Activated naive CD4-positive, alpha-beta T cell treated with anti-CD3 and anti-CD28 coated beads for 36 hours (primary cell): ENCODE measurements around the gene PPT1. TPM values are rescaled to one million over a fixed set of nuclear protein-coding genes. Genes with fewer than 3 reads are reported as not detected.

Experiments
- CTCF ChIA-PET: fragments of 350-600 bp; sonication (Branson Sonifier 250); formaldehyde crosslinking; loops from one replicate; lab custom pipeline; 2021; ENCODE audit warnings: antibody characterized with exemption; lab: Charles Lee
- DNase-seq: peaks from one replicate; pipeline ENCODE4 v3.0.0-alpha.2; 2020
- H3K27ac Mint-ChIP-seq: one replicate; pipeline ENCODE4 v1.8.0; 2021; ENCODE audit warnings: mild to moderate bottlenecking, mixed read lengths
- H3K27me3 Mint-ChIP-seq: one replicate; pipeline ENCODE4 v1.8.0; 2021; ENCODE audit warnings: low read depth, mixed read lengths
- H3K36me3 Mint-ChIP-seq: one replicate; pipeline ENCODE4 v1.8.0; 2021; ENCODE audit warnings: low read depth, mixed read lengths
- H3K4me1 Mint-ChIP-seq: one replicate; pipeline ENCODE4 v1.8.0; 2021; ENCODE audit warnings: low read depth, mixed read lengths
- H3K4me3 Mint-ChIP-seq: one replicate; pipeline ENCODE4 v1.8.0; 2021; ENCODE audit warnings: mild to moderate bottlenecking, moderate library complexity, mixed read lengths
- H3K9me3 Mint-ChIP-seq: one replicate; pipeline ENCODE4 v1.8.0; 2021; ENCODE audit warnings: mixed read lengths
- intact Hi-C: fragments of 100-400 bp; cut with micrococcal nuclease; formaldehyde crosslinking; loops from one replicate; pipeline ENCODE4 v1.15.1; 2023
- total RNA-seq, 2 experiments: library from RNA; stranded (reverse); gene quantifications; one replicate each; pipeline ENCODE4 v1.2.3, GENCODE V29; 2021

PPT1 gene
- total RNA-seq, result 10 to 100 TPM; 81.3 to 89.7 TPM

DNA sequence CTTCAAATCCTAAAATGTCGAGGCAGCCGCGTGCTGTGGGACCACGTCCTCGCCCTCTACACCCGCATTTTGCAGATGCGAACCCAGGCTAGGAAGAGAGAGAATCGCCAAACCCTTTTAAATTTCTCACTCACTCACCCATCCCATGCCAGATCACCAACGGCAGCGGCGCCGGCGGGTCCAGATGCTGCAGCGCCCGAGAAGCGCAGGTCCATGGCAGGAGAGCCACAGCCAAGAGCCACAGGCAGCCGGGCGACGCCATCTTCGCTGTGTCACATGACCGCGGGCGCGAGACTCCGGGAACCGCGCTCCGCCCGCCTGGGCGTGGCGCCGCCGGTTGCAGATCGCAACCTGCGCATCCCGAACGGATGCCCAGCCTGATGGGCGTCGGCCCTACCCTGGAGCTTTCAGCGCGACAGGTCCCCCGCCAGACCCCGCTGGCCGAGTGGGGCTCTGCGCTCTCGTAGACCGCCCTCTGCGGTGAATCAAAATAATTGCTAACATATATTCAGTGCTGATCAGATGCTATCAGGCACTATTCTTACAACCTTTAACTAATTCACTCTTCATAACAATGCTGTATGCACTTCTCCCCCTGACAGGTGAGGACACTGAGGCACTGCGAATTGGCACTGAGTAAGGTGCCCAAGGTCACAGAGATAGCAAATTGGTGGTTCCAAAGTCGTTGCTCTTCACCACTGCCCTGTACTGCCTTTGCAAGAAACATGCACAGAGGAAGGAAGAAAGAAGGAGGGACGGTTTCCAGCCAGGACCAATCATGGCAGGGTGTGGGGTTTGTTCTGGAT lies at the start of gene PPT1:
Gene PPT1 (minus strand): TSS at position 276 of the 806 bp plus-strand sequence. CDS start 14 bp downstream, at position 262.
- DNase-seq, result peak; percentile 82
- Mint-ChIP-seq H3K36me3 (peaks cover 9% of the 10 kb centered on the region), H3K27ac (peak within 1 kb of the TSS; percentile 65), H3K9me3 (peaks cover 1% of the 10 kb centered on the region), H3K27me3 (no peaks in the 10 kb centered on the region), H3K4me3 (peak within 1 kb of the TSS; percentile 94), H3K4me1 (peaks cover 41% of the 10 kb centered on the region)
- CTCF ChIA-PET, result interaction anchor here (1.0 to 2.7 kb wide), 4 partner anchors 12 to 244 kb away, joined by 3 to 12 read pairs (median 4); no protein-coding TSS in a partner anchor
- intact Hi-C loops, result loop anchor here (5.0 kb wide), 1 partner anchor 220 kb away; the partner anchor contains the start of gene COL9A2

DNA sequence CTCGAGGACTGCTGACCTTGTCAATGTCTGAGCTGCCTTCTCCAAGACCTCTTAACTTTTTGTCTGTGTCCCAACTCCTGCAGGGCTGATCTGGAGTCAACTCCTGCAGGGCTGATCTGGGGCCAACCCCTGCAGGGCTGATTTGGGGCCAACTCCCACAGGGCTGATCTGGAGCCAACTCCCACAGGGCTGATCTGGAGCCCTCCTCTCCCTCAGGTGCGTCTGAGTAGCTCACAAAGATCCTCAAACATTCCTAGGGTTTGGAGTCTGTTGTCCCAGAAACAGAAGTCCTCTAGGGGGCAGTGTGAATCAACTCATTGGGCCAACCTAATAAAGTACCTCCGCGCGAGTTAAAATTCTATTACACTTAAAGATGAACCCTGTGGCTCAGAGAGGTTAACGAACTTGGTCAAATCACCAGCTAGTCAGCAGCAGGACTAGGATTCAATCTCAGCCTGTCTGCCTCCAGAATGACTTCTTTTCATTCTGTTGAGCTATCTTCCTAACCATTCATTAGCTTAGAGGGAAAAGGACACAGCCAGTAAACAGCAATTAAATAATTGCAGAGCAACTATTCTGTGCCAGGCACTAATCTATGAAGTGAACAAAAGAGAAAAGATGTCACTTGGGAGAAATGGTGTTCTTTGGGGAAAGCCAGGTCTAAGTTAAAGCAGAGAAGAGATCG lies 47.0 kb upstream of the PPT1 start:
- intact Hi-C loops, result loop anchor here (1.0 to 5.0 kb wide), 6 partner anchors 171 to 703 kb away; partner anchors contain the start of gene RIMS3
- H3K4me3 Mint-ChIP-seq, result no peak overlapping the region
- H3K9me3 Mint-ChIP-seq, result no peaks in the 10 kb centered on the region
- no peak overlapping the region for H3K27ac Mint-ChIP-seq
- H3K27me3 Mint-ChIP-seq, result peaks cover 14% of the 10 kb centered on the region
- peaks cover 6% of the 10 kb centered on the region for H3K4me1 Mint-ChIP-seq
- no peaks in the 10 kb centered on the region for H3K36me3 Mint-ChIP-seq
- peak; percentile 76 for DNase-seq
- CTCF ChIA-PET, result interaction anchor here (0.5 to 3.1 kb wide), 59 partner anchors 9 to 709 kb away, joined by 3 to 78 read pairs (median 4); partner anchors contain the start of genes COL9A2 and RLF

DNA sequence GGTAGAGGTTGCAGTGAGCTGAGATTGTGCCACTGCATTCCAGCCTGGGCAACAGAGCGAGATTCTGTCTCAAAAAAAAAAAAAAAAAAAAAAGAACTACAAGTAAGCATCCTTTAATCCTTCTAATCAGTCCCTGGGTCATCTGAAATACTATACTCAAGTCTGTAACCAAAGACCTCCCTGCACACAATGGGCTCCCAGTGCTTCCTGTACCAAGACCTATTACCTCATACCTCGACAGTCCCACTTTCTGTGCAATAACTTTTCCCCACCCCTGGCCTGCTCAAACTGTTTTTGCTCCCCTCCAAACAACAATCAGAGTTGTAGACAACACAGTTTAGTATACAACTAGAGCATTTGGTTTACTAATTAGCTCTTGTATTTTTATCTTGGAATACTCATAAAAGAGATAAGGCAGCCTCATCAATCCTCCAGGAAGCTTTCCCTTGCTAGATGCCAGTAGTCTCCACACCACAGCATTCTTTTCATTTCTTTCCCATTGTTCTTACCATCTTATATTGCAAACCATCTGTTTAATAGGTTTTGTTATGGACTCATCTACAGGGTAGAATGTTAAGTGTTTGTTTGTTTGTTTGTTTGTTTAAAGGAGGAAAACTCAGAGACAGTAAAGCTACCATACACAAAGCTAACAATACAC lies 45.0 kb upstream of the PPT1 start:
- Mint-ChIP-seq H3K27ac (no peak overlapping the region), H3K27me3 (peaks cover 6% of the 10 kb centered on the region), H3K4me1 (peaks cover 6% of the 10 kb centered on the region), H3K36me3 (no peaks in the 10 kb centered on the region), H3K4me3 (no peak overlapping the region), H3K9me3 (no peaks in the 10 kb centered on the region)
- DNase-seq, result no peak
- CTCF ChIA-PET, result interaction anchor here (1.1 to 3.1 kb wide), 4 partner anchors 11 to 298 kb away, joined by 3 to 42 read pairs (median 8); no protein-coding TSS in a partner anchor
- intact Hi-C loops, result loop anchor here (5.0 kb wide), 2 partner anchors 525 to 705 kb away; partner anchors contain the start of gene RIMS3

DNA sequence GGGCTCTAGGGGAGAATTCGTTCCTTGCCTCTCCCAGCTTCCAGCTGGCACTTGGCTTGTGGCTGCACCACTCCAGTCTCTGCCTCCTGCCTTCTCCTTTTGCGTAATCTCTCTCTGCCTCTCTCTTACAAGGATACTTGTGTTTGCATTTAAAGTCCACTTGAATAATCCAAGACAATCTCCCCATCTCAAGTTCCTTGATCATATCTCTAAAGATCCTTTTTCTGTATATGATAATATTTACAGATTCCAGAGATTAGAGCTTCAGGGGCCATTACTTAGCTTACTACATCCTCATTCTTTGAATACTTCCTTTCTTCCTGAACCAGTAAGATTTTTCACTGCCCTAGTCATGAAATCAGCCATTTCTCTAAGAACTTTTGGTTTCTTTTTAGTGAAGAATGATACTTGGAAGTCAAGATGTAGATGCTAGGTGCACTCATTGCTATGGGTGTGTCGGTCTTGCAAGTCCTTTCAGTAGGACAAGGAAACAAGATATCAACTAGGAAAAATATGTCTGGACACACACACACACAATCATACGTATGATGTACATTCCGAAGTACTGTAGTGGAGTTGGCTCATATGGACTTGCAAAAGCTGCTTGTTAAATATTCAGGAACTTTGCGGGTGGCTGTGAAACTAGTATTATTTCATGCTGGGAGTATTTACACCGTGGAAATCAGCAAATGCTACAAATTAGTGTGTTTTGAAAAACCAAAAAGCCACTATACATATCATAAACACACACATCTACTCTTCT lies 43.3 kb upstream of the PPT1 start:
- Mint-ChIP-seq H3K27ac (no peak overlapping the region), H3K4me3 (no peak overlapping the region), H3K27me3 (peaks cover 6% of the 10 kb centered on the region), H3K9me3 (no peaks in the 10 kb centered on the region), H3K4me1 (peaks cover 6% of the 10 kb centered on the region), H3K36me3 (no peaks in the 10 kb centered on the region)
- intact Hi-C loops, result loop anchor here (5.0 kb wide), 2 partner anchors 527 to 707 kb away; partner anchors contain the start of gene RIMS3
- CTCF ChIA-PET, result interaction anchor here (0.7 to 0.9 kb wide), 2 partner anchors 13 to 196 kb away, joined by 3 to 4 read pairs; no protein-coding TSS in a partner anchor
- no peak for DNase-seq

DNA sequence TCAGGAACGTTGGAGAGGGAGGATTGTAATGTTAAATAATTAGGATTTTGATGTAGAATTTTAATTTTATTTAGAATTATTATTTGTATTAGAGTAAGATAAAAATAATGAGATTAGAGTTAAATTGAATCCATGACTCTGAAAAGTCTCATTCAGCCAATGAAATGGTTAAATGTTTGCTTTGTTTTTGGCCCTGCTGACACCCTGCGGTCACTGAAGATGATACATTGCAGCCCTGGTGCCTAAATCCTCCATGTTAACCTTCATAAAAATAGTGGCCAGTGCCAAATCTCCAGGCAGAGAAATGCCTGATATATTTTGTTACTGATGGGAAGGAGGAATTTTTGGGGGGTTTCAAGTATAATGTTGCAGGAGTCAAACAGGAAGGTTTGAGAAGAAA lies 36.8 kb upstream of the PPT1 start:
- no peaks in the 10 kb centered on the region for H3K36me3 Mint-ChIP-seq
- H3K4me3 Mint-ChIP-seq, result no peak overlapping the region
- peaks cover 7% of the 10 kb centered on the region for H3K27me3 Mint-ChIP-seq
- CTCF ChIA-PET, result no interaction called here
- no peak for DNase-seq
- no peaks in the 10 kb centered on the region for H3K4me1 Mint-ChIP-seq
- H3K9me3 Mint-ChIP-seq, result no peaks in the 10 kb centered on the region
- H3K27ac Mint-ChIP-seq, result no peak overlapping the region
- intact Hi-C loops, result no loop called here

DNA sequence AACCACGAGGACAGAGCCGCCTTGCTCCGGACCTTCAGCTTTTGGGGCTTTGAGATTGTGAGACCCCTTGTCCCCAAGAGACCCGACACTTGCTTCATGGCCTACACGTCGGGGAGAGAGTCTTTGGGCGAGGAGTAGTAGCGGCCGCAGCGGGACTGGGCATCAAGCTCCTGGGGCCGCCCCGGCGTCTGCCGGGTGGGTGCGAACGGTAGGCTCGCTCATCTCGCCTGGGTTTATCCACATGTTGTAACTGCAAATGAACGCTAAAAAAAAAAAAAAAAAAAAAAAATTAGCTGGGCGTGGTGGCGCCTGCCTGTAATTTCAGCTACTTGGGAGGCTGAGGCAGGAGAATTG lies 36.2 kb upstream of the PPT1 start:
- no peak for DNase-seq
- intact Hi-C loops, result no loop called here
- Mint-ChIP-seq H3K27me3 (peaks cover 7% of the 10 kb centered on the region), H3K27ac (no peak overlapping the region), H3K4me1 (no peaks in the 10 kb centered on the region), H3K36me3 (no peaks in the 10 kb centered on the region), H3K4me3 (no peak overlapping the region), H3K9me3 (no peaks in the 10 kb centered on the region)
- CTCF ChIA-PET, result interaction anchor here (0.7 kb wide), 1 partner anchor 18 kb away, joined by 4 read pairs; no protein-coding TSS in a partner anchor

DNA sequence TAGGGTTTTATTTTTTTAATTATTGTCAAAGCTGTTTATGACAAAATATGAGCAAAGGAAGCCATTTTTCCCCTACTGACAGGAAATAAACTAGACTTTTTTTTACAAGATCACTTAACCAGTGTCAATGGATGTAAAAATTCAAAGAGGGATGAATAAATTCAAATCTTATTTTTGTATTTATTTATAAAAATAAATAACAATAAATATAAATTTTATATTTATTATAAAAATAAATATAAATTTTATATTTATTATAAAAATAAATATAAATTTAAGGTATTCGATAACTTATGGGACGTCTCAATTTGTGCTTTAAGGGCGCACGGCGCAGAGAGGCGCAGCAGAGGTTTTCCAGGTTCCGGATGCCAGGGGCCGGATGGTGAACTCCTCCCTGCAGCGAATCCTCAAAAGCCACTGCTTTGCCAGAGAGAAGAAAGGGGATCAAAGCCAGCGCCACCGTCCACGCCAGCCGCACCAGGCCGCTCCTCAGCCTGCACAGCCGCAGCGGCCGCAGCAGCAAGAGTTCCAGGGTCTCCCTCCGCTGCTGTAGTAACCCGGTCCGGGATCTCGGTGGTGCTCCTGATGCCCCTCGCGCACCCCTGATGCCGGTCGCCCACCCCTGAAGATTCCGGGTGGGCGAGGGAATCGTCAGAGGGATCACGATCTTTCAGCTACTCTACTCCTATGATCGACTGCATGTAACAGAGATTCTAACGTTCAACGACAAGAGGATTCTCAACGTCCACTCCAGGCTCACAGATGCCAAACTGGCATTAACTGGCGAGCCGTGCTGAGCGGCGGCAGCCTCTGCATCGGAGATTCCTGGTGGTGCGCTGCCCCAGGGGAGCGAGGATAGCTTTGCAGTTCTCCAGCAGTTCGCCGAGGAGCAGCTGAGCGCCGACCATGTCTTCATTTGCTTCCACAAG lies 35.6 kb upstream of the PPT1 start:
- Mint-ChIP-seq H3K4me3 (no peak overlapping the region), H3K9me3 (no peaks in the 10 kb centered on the region), H3K27ac (no peak overlapping the region), H3K36me3 (no peaks in the 10 kb centered on the region), H3K27me3 (peaks cover 7% of the 10 kb centered on the region), H3K4me1 (no peaks in the 10 kb centered on the region)
- CTCF ChIA-PET, result interaction anchor here (0.7 kb wide), 1 partner anchor 19 kb away, joined by 4 read pairs; no protein-coding TSS in a partner anchor
- intact Hi-C loops, result no loop called here
- DNase-seq, result no peak

DNA sequence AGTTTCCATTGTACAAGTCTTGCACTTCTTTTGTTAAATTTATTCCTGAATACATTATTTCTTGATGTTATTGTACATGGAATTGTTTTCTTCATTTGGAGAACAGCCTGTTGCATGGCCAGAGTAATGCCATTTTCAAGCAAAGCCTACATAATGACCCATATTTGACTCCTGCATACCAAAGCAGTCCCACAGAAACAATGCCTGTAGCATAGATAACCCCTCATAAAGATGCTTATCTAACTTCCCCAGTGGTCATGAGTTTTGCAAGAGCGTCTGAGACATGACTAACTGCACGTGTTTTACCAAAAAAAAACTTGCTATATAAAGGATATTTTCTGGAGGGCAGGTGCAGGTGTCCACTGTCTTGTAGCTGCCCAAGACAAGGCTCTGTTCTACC lies 33.8 kb upstream of the PPT1 start:
- H3K27ac Mint-ChIP-seq, result no peak overlapping the region
- CTCF ChIA-PET, result interaction anchor here (0.6 to 1.6 kb wide), 3 partner anchors 13 to 230 kb away, joined by 3 to 6 read pairs (median 4); no protein-coding TSS in a partner anchor
- no peak overlapping the region for H3K4me3 Mint-ChIP-seq
- peaks cover 7% of the 10 kb centered on the region for H3K27me3 Mint-ChIP-seq
- no peaks in the 10 kb centered on the region for H3K9me3 Mint-ChIP-seq
- H3K4me1 Mint-ChIP-seq, result no peaks in the 10 kb centered on the region
- H3K36me3 Mint-ChIP-seq, result no peaks in the 10 kb centered on the region
- intact Hi-C loops, result no loop called here
- DNase-seq, result no peak

DNA sequence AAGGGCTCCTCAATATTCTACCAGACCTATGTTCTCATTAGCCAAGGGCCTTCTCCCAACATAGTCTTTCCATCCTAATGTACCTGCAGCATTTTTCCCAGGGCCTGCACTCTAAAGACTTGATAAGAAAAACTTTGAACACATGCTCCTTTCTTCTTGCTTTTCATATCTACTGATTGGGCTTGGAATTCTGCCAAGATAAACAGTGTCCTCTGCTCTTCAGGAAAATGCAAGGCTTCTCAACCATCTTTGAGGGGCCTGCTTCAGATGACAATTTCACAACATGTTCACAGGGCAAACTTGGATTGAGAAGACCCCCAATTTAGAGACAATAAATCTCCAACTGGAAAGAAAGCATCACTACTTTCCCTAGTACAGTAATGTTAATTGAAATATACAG lies 25.8 kb upstream of the PPT1 start:
- H3K27me3 Mint-ChIP-seq, result no peaks in the 10 kb centered on the region
- H3K4me1 Mint-ChIP-seq, result no peaks in the 10 kb centered on the region
- H3K4me3 Mint-ChIP-seq, result no peak overlapping the region
- H3K27ac Mint-ChIP-seq, result no peak overlapping the region
- H3K9me3 Mint-ChIP-seq, result no peaks in the 10 kb centered on the region
- H3K36me3 Mint-ChIP-seq, result no peaks in the 10 kb centered on the region
- CTCF ChIA-PET, result interaction anchor here (0.5 to 1.3 kb wide), 2 partner anchors 186 to 216 kb away, joined by 4 read pairs; no protein-coding TSS in a partner anchor
- DNase-seq, result no peak
- intact Hi-C loops, result no loop called here

DNA sequence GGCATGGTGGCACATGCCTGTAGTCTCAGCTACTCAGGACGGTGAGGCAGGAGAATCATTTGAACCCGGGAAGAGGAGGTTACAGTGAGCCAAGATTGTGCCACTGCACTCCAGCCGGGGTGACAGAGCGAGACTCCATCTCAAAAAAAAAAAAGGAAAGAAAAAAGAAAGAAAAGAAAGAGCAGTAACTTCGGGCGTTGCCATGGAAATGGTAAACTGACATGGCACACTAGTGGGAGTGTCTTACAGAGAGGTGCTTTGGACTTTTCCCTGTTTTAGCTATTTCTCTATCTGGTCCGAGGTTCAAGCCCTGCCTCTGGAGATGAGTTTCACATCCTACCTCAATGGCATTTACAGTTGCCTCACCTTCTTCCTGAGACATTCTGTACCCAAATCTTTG lies 23.1 kb upstream of the PPT1 start:
- Mint-ChIP-seq H3K27ac (no peak overlapping the region), H3K36me3 (no peaks in the 10 kb centered on the region), H3K4me3 (no peak overlapping the region), H3K4me1 (no peaks in the 10 kb centered on the region), H3K27me3 (no peaks in the 10 kb centered on the region), H3K9me3 (no peaks in the 10 kb centered on the region)
- intact Hi-C loops, result no loop called here
- CTCF ChIA-PET, result interaction anchor here (1.2 kb wide), 1 partner anchor 32 kb away, joined by 6 read pairs; no protein-coding TSS in a partner anchor
- no peak for DNase-seq
